Endothelial cell of umbilical vein (primary cell): ENCODE results near the gene LEO1.

Experiments used
- CTCF ChIP-seq, 2 donors: IDR thresholded peaks; 1 replicate in 1 of 2; 2 replicates in 1 of 2; pipeline ENCODE4 v1.5.1; 2011; ENCODE audit warnings: low read length in 2 of 2, mild to moderate bottlenecking in 2 of 2, moderate library complexity in 2 of 2, control low read depth in 1 of 2, inconsistent platforms in 1 of 2, low read depth in 1 of 2; ENCODE audit not compliant: insufficient read depth in 1 of 2; ENCODE audit errors: extremely low read depth in 1 of 2
- MAX ChIP-seq: IDR thresholded peaks from 2 replicates; pipeline ENCODE4 v1.6.1; 2011; ENCODE audit not compliant: insufficient read depth, insufficient read length
- POLR2A ChIP-seq: IDR thresholded peaks from 2 replicates; pipeline ENCODE4 v1.6.1; 2012; ENCODE audit warnings: low read depth, mild to moderate bottlenecking, control low read depth, low read length

- TF ChIP-seq POLR2A (no peak), CTCF (IDR thresholded peaks at IDR 0.05; ENCODE audit: extremely low read depth in 1 of 2, insufficient read depth in 1 of 2, low read depth in 1 of 2, low read length in 2 of 2) (no peak), MAX (no peak)
These were observed 1.9 kb downstream of the LEO1 start for GRCh38 chr15:51969728-51970127.
